KMS-11 (cell line): ENCODE data around the gene TPPP2.

ENCODE experiments used
- H2AFZ ChIP-seq: fragments of 200-600 bp; sonication (generic); 2 replicates; pipeline ENCODE4 v1.6.1; 2016; ENCODE audit warnings: antibody characterized with exemption, mixed run types, low read depth
- H3K27ac ChIP-seq: fragments of 200-600 bp; sonication (generic); 2 replicates; pipeline ENCODE4 v1.6.1; 2016; ENCODE audit warnings: mild to moderate bottlenecking, mixed run types
- H3K27me3 ChIP-seq: fragments of 200-600 bp; sonication (generic); 2 replicates; pipeline ENCODE4 v1.6.1; 2017; ENCODE audit warnings: mild to moderate bottlenecking, low read depth, mixed run types, moderate library complexity; ENCODE audit not compliant: insufficient read depth
- H3K36me3 ChIP-seq: fragments of 200-600 bp; sonication (generic); 2 replicates; pipeline ENCODE4 v1.6.1; 2017; ENCODE audit warnings: mild to moderate bottlenecking, mixed run types; ENCODE audit not compliant: insufficient read depth
- H3K4me1 ChIP-seq: fragments of 200-600 bp; sonication (generic); 2 replicates; pipeline ENCODE4 v1.6.1; 2016; ENCODE audit warnings: mild to moderate bottlenecking, low read depth, mixed run types; ENCODE audit not compliant: poor library complexity, severe bottlenecking
- H3K4me2 ChIP-seq: fragments of 200-600 bp; sonication (generic); 2 replicates; pipeline ENCODE4 v1.7.0; 2016; ENCODE audit warnings: mild to moderate bottlenecking, mixed run types
- H3K4me3 ChIP-seq: fragments of 200-600 bp; sonication (generic); IDR thresholded peaks from 2 replicates; pipeline ENCODE4 v1.6.1; 2017; ENCODE audit warnings: low read depth, low read length, mixed read lengths; ENCODE audit not compliant: insufficient read depth
- H3K79me2 ChIP-seq: fragments of 200-600 bp; sonication (generic); 2 replicates; pipeline ENCODE4 v1.6.1; 2016; ENCODE audit warnings: low read depth, mixed run types; ENCODE audit not compliant: insufficient read depth
- H3K9ac ChIP-seq: fragments of 200-600 bp; sonication (generic); 2 replicates; pipeline ENCODE4 v1.6.1; 2016; ENCODE audit warnings: mild to moderate bottlenecking, mixed run types
- H4K20me1 ChIP-seq: fragments of 200-600 bp; sonication (generic); 2 replicates; pipeline ENCODE4 v1.6.1; 2016; ENCODE audit warnings: mild to moderate bottlenecking, mixed run types; ENCODE audit not compliant: insufficient read depth
- CTCF ChIP-seq: fragments of 200-600 bp; sonication (generic); conservative IDR thresholded peaks from 2 replicates; pipeline ENCODE4 v1.6.1; 2017; ENCODE audit warnings: low read depth, mild to moderate bottlenecking, antibody characterized with exemption, low read length, moderate library complexity, mixed read lengths

Gene TPPP2

GRCh38 chr14:21014761-21015190, 15.2 kb upstream of the TPPP2 start:
- no peaks in the 10 kb centered on the region for H3K27me3 ChIP-seq
- no peaks in the 10 kb centered on the region for H3K79me2 ChIP-seq
- peak; percentile 93 for TF ChIP-seq CTCF
- H3K9ac ChIP-seq = no peak overlapping the region
- no peak overlapping the region for H3K4me3 ChIP-seq
- no peak overlapping the region for H3K27ac ChIP-seq
- H4K20me1 ChIP-seq = no peaks in the 10 kb centered on the region
- no peak overlapping the region for H2AFZ ChIP-seq
- H3K4me1 ChIP-seq = no peaks in the 10 kb centered on the region
- no peaks in the 10 kb centered on the region for H3K36me3 ChIP-seq
- no peak overlapping the region for H3K4me2 ChIP-seq

- Histone ChIP-seq H3K4me1 (no peaks in the 10 kb centered on the region), H3K36me3 (no peaks in the 10 kb centered on the region), H3K27ac (no peak overlapping the region), H3K27me3 (no peaks in the 10 kb centered on the region), H3K79me2 (no peaks in the 10 kb centered on the region), H2AFZ (no peak overlapping the region), H3K4me3 (no peak overlapping the region), H4K20me1 (no peaks in the 10 kb centered on the region), H3K4me2 (no peak overlapping the region), H3K9ac (no peak overlapping the region)
- TF ChIP-seq CTCF = no peak
These were observed 14.7 kb upstream of the TPPP2 start for GRCh38 chr14:21015312-21015711.

DNA sequence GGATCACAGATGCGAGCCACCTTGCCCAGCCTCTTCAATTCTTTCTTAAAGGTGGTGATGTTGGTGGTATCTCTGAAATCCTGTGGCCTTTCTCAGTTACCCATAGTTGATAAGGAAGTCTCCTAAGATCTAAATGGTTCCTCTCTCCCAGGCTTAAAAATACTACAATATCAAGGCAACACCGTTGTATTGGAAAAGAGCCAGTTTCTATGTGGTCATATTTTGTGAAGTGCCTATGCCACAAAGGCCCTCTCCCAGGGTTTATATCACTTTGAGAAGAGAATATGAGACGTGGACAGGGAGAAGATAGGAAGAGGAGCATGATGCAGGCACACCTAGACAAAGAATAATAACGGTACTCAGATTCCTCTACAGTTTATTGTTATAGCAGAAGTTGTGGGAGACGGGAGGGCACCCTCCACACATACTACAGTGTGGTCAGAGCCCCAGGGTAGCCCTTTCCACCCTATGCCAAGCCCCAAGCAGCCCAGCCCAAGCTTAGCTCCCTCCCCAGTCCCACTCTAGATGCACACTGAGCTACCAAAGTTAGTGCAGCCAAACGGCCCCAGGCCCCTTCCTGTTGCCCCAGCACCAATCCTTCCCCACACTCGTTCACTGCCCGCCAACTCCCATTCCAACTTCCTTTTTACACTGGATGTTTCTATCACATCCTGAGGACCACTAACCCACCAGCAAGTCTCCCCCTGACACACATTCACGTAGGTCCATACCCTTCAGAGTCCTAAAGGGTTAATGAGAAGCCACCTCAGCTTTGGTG, 13.4 kb upstream of the TPPP2 start:
- H3K27me3 ChIP-seq = no peaks in the 10 kb centered on the region
- no peaks in the 10 kb centered on the region for H3K4me1 ChIP-seq
- no peak overlapping the region for H3K27ac ChIP-seq
- no peak overlapping the region for H2AFZ ChIP-seq
- H3K4me2 ChIP-seq = no peak overlapping the region
- H3K36me3 ChIP-seq = no peaks in the 10 kb centered on the region
- no peaks in the 10 kb centered on the region for H4K20me1 ChIP-seq
- TF ChIP-seq CTCF = no peak
- H3K4me3 ChIP-seq = no peak overlapping the region
- no peaks in the 10 kb centered on the region for H3K79me2 ChIP-seq
- no peak overlapping the region for H3K9ac ChIP-seq

GRCh38 chr14:21017528-21018245, 12.3 kb upstream of the TPPP2 start:
- H3K4me1 ChIP-seq = no peaks in the 10 kb centered on the region
- no peak overlapping the region for H2AFZ ChIP-seq
- H3K4me3 ChIP-seq = no peak overlapping the region
- H3K27ac ChIP-seq = no peak overlapping the region
- no peaks in the 10 kb centered on the region for H3K36me3 ChIP-seq
- H3K9ac ChIP-seq = no peak overlapping the region
- no peaks in the 10 kb centered on the region for H4K20me1 ChIP-seq
- H3K79me2 ChIP-seq = no peaks in the 10 kb centered on the region
- H3K27me3 ChIP-seq = no peaks in the 10 kb centered on the region
- no peak overlapping the region for H3K4me2 ChIP-seq
- TF ChIP-seq CTCF = no peak
